Vagina (tissue), 2 donors: ENCODE measurements around the gene KCNMB2. TPM values are rescaled to one million over a fixed set of nuclear protein-coding genes. Genes with fewer than 3 reads are reported as not detected.

Source experiments
- DNase-seq, 2 donors: peaks; one replicate each; pipeline ENCODE4 v3.0.0-alpha.2; 2017; ENCODE audit errors: extremely low spot score in 2 of 2
- H3K27ac ChIP-seq: fragments of 200-600 bp; sonication (generic); one replicate; pipeline ENCODE4 v1.5.1; 2019
- H3K27me3 ChIP-seq: fragments of 200-600 bp; sonication (generic); one replicate; pipeline ENCODE4 v1.5.1; 2019
- H3K36me3 ChIP-seq, 2 donors: fragments of 200-600 bp; sonication (generic); one replicate each; pipeline ENCODE4 v1.5.1; 2017 to 2019
- H3K4me1 ChIP-seq: fragments of 200-600 bp; sonication (generic); one replicate; pipeline ENCODE4 v1.5.1; 2019
- H3K4me3 ChIP-seq, 2 donors: fragments of 200-600 bp; sonication (generic); 1 replicate in 1 of 2; 2 replicates in 1 of 2; pipeline ENCODE4 v1.5.1; 2016 to 2019
- H3K9me3 ChIP-seq: fragments of 200-600 bp; sonication (generic); one replicate; pipeline ENCODE4 v1.5.1; 2019
- CTCF ChIP-seq, 3 experiments: fragments of 450-650 bp in 2 of 3; fragments of 200-600 bp in 1 of 3; sonication (generic) in 1 of 3; IDR thresholded peaks; one replicate each; pipeline ENCODE4 v1.5.1; 2017 to 2019; ENCODE audit warnings: antibody characterized with exemption in 3 of 3, mild to moderate bottlenecking in 2 of 3, moderate library complexity in 2 of 3
- POLR2A ChIP-seq, 2 donors: fragments of 450-650 bp; IDR thresholded peaks; one replicate each; pipeline ENCODE4 v1.6.1; 2017; ENCODE audit warnings: antibody characterized with exemption in 2 of 2, mild to moderate bottlenecking in 2 of 2, moderate library complexity in 2 of 2
- POLR2AphosphoS5 ChIP-seq, 2 donors: sonication (generic); formaldehyde crosslinking; IDR thresholded peaks; one replicate each; pipeline ENCODE4 v1.9.0; 2017; ENCODE audit warnings: antibody characterized with exemption in 2 of 2, mild to moderate bottlenecking in 2 of 2, low read depth in 1 of 2; ENCODE audit not compliant: insufficient read depth in 1 of 2
- intact Hi-C: fragments of 100-400 bp; cut with DNase I; formaldehyde crosslinking; loops from one replicate; pipeline ENCODE4 v1.15.1; 2023
- total RNA-seq: library from RNA; depleted of rRNA; stranded (reverse); fragments of >200 nt; gene quantifications from one replicate; pipeline ENCODE4 v1.2.3, GENCODE V29; 2016

The KCNMB2 gene
- total RNA-seq, 1 donor from 2014 or later = 1.5 TPM

GRCh38 chr3:178631950-178632349, 95.7 kb downstream of the KCNMB2 start:
- TF ChIP-seq POLR2A (IDR thresholded peaks at IDR 0.05) (no peak), CTCF (IDR thresholded peaks at IDR 0.05) (no peak), POLR2AphosphoS5 (IDR thresholded peaks at IDR 0.05; ENCODE audit: insufficient read depth in 1 of 2, low read depth in 1 of 2) (no peak)
- Histone ChIP-seq H3K27me3 (no peaks in the 10 kb centered on the region), H3K36me3 (no peaks in the 10 kb centered on the region), H3K4me3 (no peak overlapping the region), H3K4me1 (no peaks in the 10 kb centered on the region), H3K27ac (no peak overlapping the region), H3K9me3 (no peaks in the 10 kb centered on the region)
- intact Hi-C loops = no loop called here
- no peak for DNase-seq

GRCh38 chr3:178634975-178635374, 98.7 kb downstream of the KCNMB2 start:
- H3K4me1 ChIP-seq = no peaks in the 10 kb centered on the region
- H3K9me3 ChIP-seq = no peaks in the 10 kb centered on the region
- H3K36me3 ChIP-seq = no peaks in the 10 kb centered on the region
- DNase-seq = no peak
- no peak overlapping the region for H3K4me3 ChIP-seq
- intact Hi-C loops = no loop called here
- no peak overlapping the region for H3K27ac ChIP-seq
- no peaks in the 10 kb centered on the region for H3K27me3 ChIP-seq
- TF ChIP-seq POLR2AphosphoS5 (IDR thresholded peaks at IDR 0.05; ENCODE audit: insufficient read depth in 1 of 2, low read depth in 1 of 2) (no peak), POLR2A (IDR thresholded peaks at IDR 0.05) (no peak), CTCF (IDR thresholded peaks at IDR 0.05) (no peak)

- Histone ChIP-seq H3K27ac (no peak overlapping the region), H3K36me3 (no peaks in the 10 kb centered on the region), H3K9me3 (no peaks in the 10 kb centered on the region), H3K4me3 (no peak overlapping the region), H3K4me1 (no peaks in the 10 kb centered on the region), H3K27me3 (no peaks in the 10 kb centered on the region)
- TF ChIP-seq POLR2AphosphoS5 (IDR thresholded peaks at IDR 0.05; ENCODE audit: insufficient read depth in 1 of 2, low read depth in 1 of 2) (no peak), CTCF (IDR thresholded peaks at IDR 0.05) (no peak), POLR2A (IDR thresholded peaks at IDR 0.05) (no peak)
- intact Hi-C loops = no loop called here
- DNase-seq = no peak
Observed at GRCh38 chr3:178637802-178638201, 101.6 kb downstream of the KCNMB2 start.

GRCh38 chr3:178645503-178645902, 109.3 kb downstream of the KCNMB2 start:
- intact Hi-C loops = no loop called here
- DNase-seq = no peak
- no peak for TF ChIP-seq POLR2AphosphoS5 (IDR thresholded peaks at IDR 0.05; ENCODE audit: insufficient read depth in 1 of 2, low read depth in 1 of 2)
- no peak for TF ChIP-seq POLR2A (IDR thresholded peaks at IDR 0.05)
- TF ChIP-seq CTCF (IDR thresholded peaks at IDR 0.05) = no peak
- Histone ChIP-seq H3K4me1 (no peaks in the 10 kb centered on the region), H3K36me3 (no peaks in the 10 kb centered on the region), H3K27me3 (no peaks in the 10 kb centered on the region), H3K27ac (no peak overlapping the region), H3K4me3 (no peak overlapping the region), H3K9me3 (no peaks in the 10 kb centered on the region)

- intact Hi-C loops = no loop called here
Observed at GRCh38 chr3:178646186-178646862, 110.1 kb downstream of the KCNMB2 start.

More at GRCh38 chr3:178646186-178646862, 110.1 kb downstream of the KCNMB2 start:
- TF ChIP-seq POLR2A (IDR thresholded peaks at IDR 0.05) (no peak), POLR2AphosphoS5 (IDR thresholded peaks at IDR 0.05; ENCODE audit: insufficient read depth in 1 of 2, low read depth in 1 of 2) (no peak), CTCF (IDR thresholded peaks at IDR 0.05) (no peak)
- no peaks in the 10 kb centered on the region for H3K4me1 ChIP-seq
- DNase-seq = no peak
- no peak overlapping the region for H3K27ac ChIP-seq
- no peaks in the 10 kb centered on the region for H3K36me3 ChIP-seq
- H3K4me3 ChIP-seq = no peak overlapping the region
- H3K27me3 ChIP-seq = no peaks in the 10 kb centered on the region
- no peaks in the 10 kb centered on the region for H3K9me3 ChIP-seq
